Measurements from ENCODE around the gene ENO2.
"Not testable (repeated sequence)": the region's sequence is repeated elsewhere in the genome, so short reads cannot be mapped to it uniquely, and the experiment has no call there.

ENO2 gene

DNA sequence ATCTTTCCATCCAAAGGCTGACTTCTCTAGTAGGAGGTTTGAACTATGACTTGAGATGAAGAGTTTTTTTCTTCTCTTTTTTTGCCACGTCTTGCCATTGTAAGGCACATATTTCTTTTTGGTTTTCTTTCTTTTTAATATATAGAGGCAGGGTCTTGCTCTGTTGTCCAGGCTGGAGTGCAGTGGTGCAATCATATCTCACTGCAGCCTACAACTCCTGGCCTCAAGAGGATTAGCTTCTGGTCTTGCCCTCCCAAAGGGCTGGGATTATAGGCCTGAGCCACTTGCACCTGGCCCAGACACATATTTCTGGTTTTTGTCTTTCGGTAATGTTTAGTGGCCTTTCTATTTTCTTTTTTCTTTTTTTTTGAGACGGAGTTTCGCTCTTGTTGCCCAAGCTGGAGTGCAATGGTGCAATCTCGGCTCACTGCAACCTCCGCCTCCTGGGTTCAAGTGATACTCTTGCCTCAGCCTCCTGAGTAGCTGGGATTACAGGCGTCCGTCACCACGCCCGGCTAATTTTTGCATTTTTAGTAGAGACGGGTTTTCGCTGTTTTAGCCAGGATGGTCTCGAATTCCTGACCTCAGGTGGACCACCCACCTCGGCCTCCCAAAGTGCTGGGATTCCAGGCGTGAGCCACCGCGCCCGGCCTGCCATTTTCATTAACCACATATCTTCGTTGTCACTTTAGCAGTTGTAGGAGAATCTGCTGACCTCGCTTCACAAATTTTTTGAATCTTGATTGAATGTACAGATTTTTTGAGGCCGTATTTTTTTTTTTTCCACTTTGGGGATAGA is 24.4 kb upstream of the ENO2 start:
- not testable (repeated sequence) for H2BK15ac ChIP-seq (replicated peaks; ENCODE audit: low read depth); H3K4me1 ChIP-seq (ENCODE audit: control insufficient read depth, low read depth, low read length); H3K27me3 ChIP-seq (ENCODE audit: insufficient read depth, low read length, poor library complexity); DNase-seq; H3K79me2 ChIP-seq (ENCODE audit: control insufficient read depth, insufficient read depth, low read length); H3K36me3 ChIP-seq (ENCODE audit: control insufficient read depth, insufficient read depth, low read length); H3K23ac ChIP-seq (ENCODE audit: low read length); H3K4me2 ChIP-seq (ENCODE audit: low read length); H3K79me1 ChIP-seq (ENCODE audit: low read length); H3K4me3 ChIP-seq (ENCODE audit: low read length)
- peak overlapping the region; percentile 98 for H3K18ac ChIP-seq (ENCODE audit: low read length)
- H4K5ac ChIP-seq (ENCODE audit: low read length) = peak overlapping the region; percentile 59
- H3K9ac ChIP-seq (ENCODE audit: low read length) = peak overlapping the region; percentile 36
- H4K8ac ChIP-seq (ENCODE audit: low read depth, low read length) = peak overlapping the region; percentile 95
- H3K27ac ChIP-seq (ENCODE audit: low read depth, low read length) = peak overlapping the region; percentile 88
- H3K4ac ChIP-seq (ENCODE audit: low read depth, low read length) = peak overlapping the region; percentile 85
- no CpG with 5 or more reads among the region's 21 CpGs for WGBS (ENCODE audit: extremely low coverage, insufficient coverage, low lambda C conversion rate)
- peak overlapping the region; percentile 76 for H3K56ac ChIP-seq (ENCODE audit: low read length)
- H2BK120ac ChIP-seq (ENCODE audit: low read depth, low read length) = peak overlapping the region; percentile 96
- H2BK5ac ChIP-seq (ENCODE audit: low read length) = peak overlapping the region; percentile 26
- H2AK5ac ChIP-seq (ENCODE audit: low read length) = peak overlapping the region; percentile 68

GRCh38 chr12:6890789-6891645 is 23.4 kb upstream of the ENO2 start:
- H3K27ac ChIP-seq (ENCODE audit: low read depth, low read length) = peak overlapping the region; percentile 88

DNA sequence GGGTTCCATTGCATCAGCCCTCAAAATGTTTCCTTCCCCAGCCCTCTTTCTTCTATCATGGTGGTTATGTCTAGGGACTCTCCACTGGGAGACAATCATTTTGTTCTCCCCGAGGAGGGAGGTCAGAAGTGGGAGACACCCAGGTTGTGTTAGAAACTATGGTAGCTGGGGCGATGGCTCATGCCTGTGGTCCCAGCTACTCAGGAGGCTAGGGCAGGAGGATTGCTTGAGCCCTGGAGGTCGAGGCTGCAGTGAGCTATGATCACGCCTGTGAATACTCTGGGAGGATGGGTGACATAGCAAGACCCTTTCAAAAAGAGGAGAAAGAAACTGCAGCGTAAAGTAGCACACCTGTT is 22.8 kb upstream of the ENO2 start:
- Histone ChIP-seq H2BK5ac (ENCODE audit: low read length) (no peak overlapping the region), H3K79me2 (ENCODE audit: control insufficient read depth, insufficient read depth, low read length) (no peaks in the 10 kb centered on the region), H2AK5ac (ENCODE audit: low read length) (no peak overlapping the region), H3K9ac (ENCODE audit: low read length) (peak overlapping the region; percentile 85), H3K4me3 (ENCODE audit: low read length) (no peak overlapping the region), H3K23ac (ENCODE audit: low read length) (no peak overlapping the region), H3K36me3 (ENCODE audit: control insufficient read depth, insufficient read depth, low read length) (no peaks in the 10 kb centered on the region), H4K8ac (ENCODE audit: low read depth, low read length) (no peak overlapping the region), H3K56ac (ENCODE audit: low read length) (peak overlapping the region; percentile 88), H3K27ac (ENCODE audit: low read depth, low read length) (no peak overlapping the region), H2BK120ac (ENCODE audit: low read depth, low read length) (peak overlapping the region; percentile 19), H3K4ac (ENCODE audit: low read depth, low read length) (no peak overlapping the region), H2BK15ac (replicated peaks; ENCODE audit: low read depth) (no peak overlapping the region), H4K5ac (ENCODE audit: low read length) (no peak overlapping the region), H3K79me1 (ENCODE audit: low read length) (no peaks in the 10 kb centered on the region), H3K4me2 (ENCODE audit: low read length) (no peak overlapping the region), H3K18ac (ENCODE audit: low read length) (peak overlapping the region; percentile 82), H3K27me3 (ENCODE audit: insufficient read depth, low read length, poor library complexity) (no peaks in the 10 kb centered on the region), H3K4me1 (ENCODE audit: control insufficient read depth, low read depth, low read length) (peaks cover 4% of the 10 kb centered on the region)
- no peak for DNase-seq
- no CpG with 5 or more reads among the region's 5 CpGs for WGBS (ENCODE audit: extremely low coverage, insufficient coverage, low lambda C conversion rate)

More at GRCh38 chr12:6890789-6891645, 23.4 kb upstream of the ENO2 start:
- peak overlapping the region; percentile 85 for H3K4ac ChIP-seq (ENCODE audit: low read depth, low read length)
- H3K79me1 ChIP-seq (ENCODE audit: low read length) = no peaks in the 10 kb centered on the region
- H3K27me3 ChIP-seq (ENCODE audit: insufficient read depth, low read length, poor library complexity) = no peaks in the 10 kb centered on the region
- H2BK120ac ChIP-seq (ENCODE audit: low read depth, low read length) = peak overlapping the region; percentile 96
- H2BK5ac ChIP-seq (ENCODE audit: low read length) = peak overlapping the region; percentile 33
- H3K4me2 ChIP-seq (ENCODE audit: low read length) = peak overlapping the region; percentile 76
- H3K79me2 ChIP-seq (ENCODE audit: control insufficient read depth, insufficient read depth, low read length) = no peaks in the 10 kb centered on the region
- no peaks in the 10 kb centered on the region for H3K36me3 ChIP-seq (ENCODE audit: control insufficient read depth, insufficient read depth, low read length)
- H4K5ac ChIP-seq (ENCODE audit: low read length) = peak overlapping the region; percentile 71
- peak overlapping the region; percentile 95 for H4K8ac ChIP-seq (ENCODE audit: low read depth, low read length)
- H2AK5ac ChIP-seq (ENCODE audit: low read length) = no peak overlapping the region
- peak overlapping the region; percentile 85 for H3K9ac ChIP-seq (ENCODE audit: low read length)
- H3K18ac ChIP-seq (ENCODE audit: low read length) = peak overlapping the region; percentile 98
- peak overlapping the region; percentile 98 for H2BK15ac ChIP-seq (replicated peaks; ENCODE audit: low read depth)
- DNase-seq = peak; percentile 98
- H3K56ac ChIP-seq (ENCODE audit: low read length) = peak overlapping the region; percentile 88
- no CpG with 5 or more reads among the region's 68 CpGs for WGBS (ENCODE audit: extremely low coverage, insufficient coverage, low lambda C conversion rate)
- H3K4me1 ChIP-seq (ENCODE audit: control insufficient read depth, low read depth, low read length) = peaks cover 4% of the 10 kb centered on the region
- H3K23ac ChIP-seq (ENCODE audit: low read length) = no peak overlapping the region
- peak overlapping the region; percentile 35 for H3K4me3 ChIP-seq (ENCODE audit: low read length)

GRCh38 chr12:6892683-6893082 is 21.7 kb upstream of the ENO2 start:
- not testable (repeated sequence) for H4K8ac ChIP-seq (ENCODE audit: low read depth, low read length); H2BK15ac ChIP-seq (replicated peaks; ENCODE audit: low read depth); H3K4ac ChIP-seq (ENCODE audit: low read depth, low read length); H3K4me1 ChIP-seq (ENCODE audit: control insufficient read depth, low read depth, low read length); H3K79me2 ChIP-seq (ENCODE audit: control insufficient read depth, insufficient read depth, low read length); H3K4me3 ChIP-seq (ENCODE audit: low read length); H3K9ac ChIP-seq (ENCODE audit: low read length); H2AK5ac ChIP-seq (ENCODE audit: low read length); H3K79me1 ChIP-seq (ENCODE audit: low read length); H2BK5ac ChIP-seq (ENCODE audit: low read length); DNase-seq; H3K27me3 ChIP-seq (ENCODE audit: insufficient read depth, low read length, poor library complexity); H3K4me2 ChIP-seq (ENCODE audit: low read length); H3K27ac ChIP-seq (ENCODE audit: low read depth, low read length); H4K5ac ChIP-seq (ENCODE audit: low read length); H3K18ac ChIP-seq (ENCODE audit: low read length); H3K23ac ChIP-seq (ENCODE audit: low read length); H3K56ac ChIP-seq (ENCODE audit: low read length); H3K36me3 ChIP-seq (ENCODE audit: control insufficient read depth, insufficient read depth, low read length); H2BK120ac ChIP-seq (ENCODE audit: low read depth, low read length)
- WGBS (ENCODE audit: extremely low coverage, insufficient coverage, low lambda C conversion rate) = no CpG with 5 or more reads among the region's 3 CpGs

- Histone ChIP-seq H3K18ac (ENCODE audit: low read length) (no peak overlapping the region), H3K27me3 (ENCODE audit: insufficient read depth, low read length, poor library complexity) (no peaks in the 10 kb centered on the region), H3K36me3 (ENCODE audit: control insufficient read depth, insufficient read depth, low read length) (no peaks in the 10 kb centered on the region), H3K79me2 (ENCODE audit: control insufficient read depth, insufficient read depth, low read length) (no peaks in the 10 kb centered on the region), H2BK5ac (ENCODE audit: low read length) (no peak overlapping the region), H3K9ac (ENCODE audit: low read length) (no peak overlapping the region), H3K56ac (ENCODE audit: low read length) (no peak overlapping the region), H2BK120ac (ENCODE audit: low read depth, low read length) (no peak overlapping the region), H3K79me1 (ENCODE audit: low read length) (no peaks in the 10 kb centered on the region), H3K4ac (ENCODE audit: low read depth, low read length) (no peak overlapping the region), H3K4me3 (ENCODE audit: low read length) (no peak overlapping the region), H3K27ac (ENCODE audit: low read depth, low read length) (no peak overlapping the region), H2BK15ac (replicated peaks; ENCODE audit: low read depth) (no peak overlapping the region), H2AK5ac (ENCODE audit: low read length) (no peak overlapping the region), H3K4me2 (ENCODE audit: low read length) (no peak overlapping the region), H3K23ac (ENCODE audit: low read length) (no peak overlapping the region), H3K4me1 (ENCODE audit: control insufficient read depth, low read depth, low read length) (peaks cover 4% of the 10 kb centered on the region), H4K5ac (ENCODE audit: low read length) (no peak overlapping the region), H4K8ac (ENCODE audit: low read depth, low read length) (no peak overlapping the region)
- WGBS (ENCODE audit: extremely low coverage, insufficient coverage, low lambda C conversion rate) = no CpG with 5 or more reads among the region's 3 CpGs
- no peak for DNase-seq
Measured at GRCh38 chr12:6894321-6894720, 20.1 kb upstream of the ENO2 start.
